Fibroblast of skin of abdomen (primary cell): ENCODE data around the gene CCDC85C.

Experiments
- DNase-seq: peaks from one replicate; pipeline ENCODE4 v3.0.0-alpha.2; 2013

CCDC85C gene

GRCh38 chr14:99552572-99553216 lies 51.3 kb downstream of the CCDC85C start:
- no peak for DNase-seq

DNA sequence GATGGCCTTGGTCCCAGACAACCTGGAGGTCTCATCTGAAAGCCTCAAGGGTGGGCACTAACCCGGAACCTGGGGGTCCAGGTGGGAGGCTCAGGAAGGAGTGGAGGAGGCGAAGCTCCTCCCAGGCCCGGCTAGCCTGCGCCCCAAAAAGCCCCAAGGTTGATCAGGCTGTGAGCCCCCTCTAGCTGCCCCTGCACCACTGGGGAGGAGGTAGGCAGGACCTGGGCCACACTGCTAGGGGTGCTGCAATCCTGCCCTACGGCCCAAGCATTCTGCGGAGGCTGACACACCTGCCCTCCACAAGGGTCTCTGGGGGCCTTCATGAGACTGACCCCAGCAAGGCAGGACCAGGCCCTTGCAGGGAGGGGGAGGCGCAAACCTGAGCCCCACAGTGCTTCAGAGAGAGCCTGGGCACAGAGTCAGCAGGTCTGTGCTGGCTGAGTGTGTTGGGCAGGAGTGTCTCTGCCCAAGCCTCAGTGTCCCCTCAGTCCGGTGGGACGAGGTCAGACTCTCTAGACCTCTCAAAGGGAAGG lies 51.9 kb downstream of the CCDC85C start:
- DNase-seq: no peak

GRCh38 chr14:99551034-99551922 lies 52.7 kb downstream of the CCDC85C start:
- DNase-seq: no peak

DNA sequence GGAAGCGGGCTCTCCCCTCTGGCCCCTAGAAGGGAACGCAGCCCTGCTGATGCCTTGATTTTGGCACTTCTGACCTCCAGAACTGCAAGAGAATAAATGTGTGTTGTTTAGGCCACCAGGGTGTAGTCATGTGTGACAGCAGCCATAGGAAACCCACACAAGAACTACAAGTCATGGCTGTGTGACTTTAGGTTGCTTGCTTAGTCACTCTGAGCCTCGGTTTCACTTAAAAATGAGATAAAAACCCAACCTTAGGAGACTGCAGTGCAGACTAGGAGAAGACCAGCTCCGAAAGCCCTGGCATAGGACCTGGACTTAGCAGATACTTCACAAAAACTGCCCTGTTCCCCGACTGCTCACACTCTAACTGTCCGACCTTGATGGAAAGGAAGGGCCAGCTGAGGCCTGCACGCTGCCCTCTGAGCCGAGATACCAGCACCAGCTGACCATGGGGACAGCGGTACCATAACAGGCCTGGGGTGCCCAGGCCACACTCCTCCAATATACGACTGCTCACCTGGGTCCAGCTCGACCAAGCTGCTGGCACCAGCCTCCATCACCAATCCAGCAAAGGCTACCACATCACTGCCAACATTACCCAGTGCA lies 53.5 kb downstream of the CCDC85C start:
- DNase-seq: no peak

DNA sequence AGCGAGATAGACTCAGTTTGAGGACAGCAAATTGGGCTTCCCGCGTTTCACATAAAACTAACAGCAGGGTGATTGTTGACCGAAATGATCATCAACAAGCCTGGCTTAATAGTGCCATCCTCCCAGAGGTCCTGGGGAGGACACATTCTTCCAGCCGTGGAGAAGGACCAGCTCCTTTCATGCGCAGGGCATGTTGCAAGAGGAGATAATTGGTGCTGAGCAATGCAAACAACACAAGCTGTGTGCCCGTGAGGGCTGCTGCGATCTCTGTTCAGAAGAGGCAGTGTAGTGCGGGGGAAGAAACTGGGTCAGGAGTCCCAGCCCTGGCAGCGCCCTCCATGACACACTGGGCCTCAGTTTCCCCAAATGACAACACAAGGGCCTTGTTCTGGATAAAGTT lies 54.3 kb downstream of the CCDC85C start:
- DNase-seq: no peak

DNA sequence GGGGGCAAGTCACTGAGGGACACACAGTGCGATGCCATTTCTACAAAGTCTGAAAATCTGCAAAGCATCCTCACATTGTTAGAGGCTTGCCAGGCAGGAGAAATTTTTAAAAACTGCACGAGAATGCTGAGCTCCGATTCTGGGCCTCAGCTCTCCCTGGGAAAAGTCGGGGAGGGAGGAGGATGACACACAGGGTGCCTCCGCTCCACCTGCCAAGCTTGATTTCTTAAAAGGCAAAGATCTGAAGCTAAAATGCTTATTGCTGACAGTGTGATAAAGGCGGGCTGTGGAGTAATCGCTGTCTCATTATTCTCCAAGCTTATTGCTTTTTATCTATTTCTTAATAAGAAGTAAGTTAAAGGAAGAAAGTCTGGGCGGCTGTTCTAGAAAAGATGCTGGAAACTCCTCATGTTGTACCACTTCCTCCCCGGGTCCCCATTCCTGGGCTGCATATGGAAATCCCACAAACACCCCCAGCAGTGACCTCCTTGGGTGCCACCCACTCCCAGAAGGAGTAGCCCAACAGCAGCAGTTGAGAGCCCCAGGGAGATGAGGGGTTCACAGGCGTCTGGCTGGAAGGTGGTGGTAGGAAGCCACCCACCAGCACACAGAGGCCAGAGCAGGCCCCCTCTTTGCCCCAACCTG lies 55.0 kb downstream of the CCDC85C start:
- DNase-seq: no peak

DNA sequence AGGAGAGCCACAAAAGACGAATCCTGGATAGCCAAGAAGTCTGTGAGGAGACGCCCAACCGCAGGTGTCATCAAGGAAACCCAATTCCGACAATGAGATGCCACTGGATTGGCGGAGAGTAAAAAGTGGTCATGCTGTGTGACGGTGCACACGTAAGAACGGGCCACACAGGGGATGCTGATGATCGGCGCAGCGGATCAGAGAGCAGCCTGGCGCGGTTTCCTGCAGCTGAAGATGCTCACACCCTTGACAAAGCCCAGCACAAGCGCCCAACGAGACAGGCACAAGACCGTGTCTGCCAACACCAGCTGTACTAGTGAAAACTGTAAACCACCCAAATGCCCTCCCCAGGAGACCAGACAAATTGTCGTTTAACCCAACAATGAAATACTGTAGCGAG lies 55.8 kb downstream of the CCDC85C start:
- DNase-seq: no peak

DNA sequence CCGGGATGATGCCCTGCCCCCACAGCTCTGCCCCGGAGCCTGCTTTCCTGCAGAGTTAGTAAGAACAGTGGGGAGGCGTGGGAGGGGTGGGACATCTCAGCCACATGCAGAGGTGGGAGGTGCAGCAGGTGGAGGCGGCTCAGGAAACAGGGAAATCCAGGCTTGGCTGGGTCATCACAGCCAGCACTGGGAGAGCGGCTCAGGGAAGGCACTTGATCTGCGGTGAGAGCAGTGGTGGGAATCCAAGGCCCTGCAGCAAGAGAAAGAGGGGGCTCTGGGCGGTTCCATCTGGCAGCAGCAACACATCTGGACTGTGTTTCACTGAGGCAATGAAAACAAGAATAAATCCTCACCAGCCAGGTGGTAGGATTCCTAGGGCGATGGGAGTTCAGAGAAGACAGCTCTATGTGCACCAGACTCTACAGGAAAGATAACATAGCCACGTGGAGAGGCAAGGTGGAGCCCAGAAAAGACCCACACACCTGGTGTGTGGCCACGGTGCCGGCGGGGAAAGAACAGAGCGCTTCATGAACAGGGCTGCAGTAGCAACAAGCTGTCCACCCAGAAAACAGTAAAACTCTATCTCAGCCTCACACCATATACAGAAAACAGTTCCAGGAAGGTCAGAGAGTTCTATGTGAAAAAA lies 57.6 kb downstream of the CCDC85C start:
- DNase-seq: no peak

DNA sequence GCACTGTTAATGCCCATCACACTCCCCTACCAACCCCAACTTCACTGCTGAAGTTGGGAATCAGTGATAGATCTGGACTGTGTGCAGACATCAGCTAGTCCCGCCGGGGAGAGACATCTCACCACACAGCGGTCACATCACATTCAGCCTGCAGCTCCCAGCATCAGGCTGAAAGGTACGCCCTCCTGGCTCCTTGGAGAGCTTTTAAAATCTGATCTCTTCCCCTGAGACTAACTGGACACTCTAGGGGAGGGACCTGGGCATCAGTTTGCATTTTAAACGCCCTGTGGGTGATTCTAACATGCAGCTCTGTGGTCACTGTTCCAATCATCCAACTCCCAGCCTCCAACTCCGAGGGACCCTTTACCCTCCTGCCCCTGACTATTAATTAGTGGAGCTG lies 58.4 kb downstream of the CCDC85C start:
- DNase-seq: no peak

- no peak for DNase-seq
Measured at GRCh38 chr14:99544991-99545390, 59.0 kb downstream of the CCDC85C start.

DNA sequence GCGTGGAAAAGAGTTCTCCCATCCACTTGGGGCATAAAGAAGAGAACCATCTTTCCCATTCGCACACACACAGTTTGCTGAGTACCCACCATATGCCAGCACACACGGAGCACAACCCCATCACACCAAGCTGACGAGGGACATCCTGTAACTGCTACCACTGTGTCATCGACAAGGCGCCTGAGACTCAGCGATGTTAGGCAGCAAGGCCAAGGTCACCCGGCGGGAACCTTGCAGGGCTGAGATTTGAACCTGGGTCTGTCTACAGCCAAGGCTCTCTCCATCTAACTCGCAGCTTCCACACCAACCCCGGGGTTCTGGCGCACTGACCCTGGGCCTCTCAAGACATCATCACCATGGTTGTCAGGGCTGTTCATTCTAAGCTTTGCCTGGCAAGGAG lies 60.0 kb downstream of the CCDC85C start:
- no peak for DNase-seq

- no peak for DNase-seq
Measured at GRCh38 chr14:99543370-99543769, 60.6 kb downstream of the CCDC85C start.

DNA sequence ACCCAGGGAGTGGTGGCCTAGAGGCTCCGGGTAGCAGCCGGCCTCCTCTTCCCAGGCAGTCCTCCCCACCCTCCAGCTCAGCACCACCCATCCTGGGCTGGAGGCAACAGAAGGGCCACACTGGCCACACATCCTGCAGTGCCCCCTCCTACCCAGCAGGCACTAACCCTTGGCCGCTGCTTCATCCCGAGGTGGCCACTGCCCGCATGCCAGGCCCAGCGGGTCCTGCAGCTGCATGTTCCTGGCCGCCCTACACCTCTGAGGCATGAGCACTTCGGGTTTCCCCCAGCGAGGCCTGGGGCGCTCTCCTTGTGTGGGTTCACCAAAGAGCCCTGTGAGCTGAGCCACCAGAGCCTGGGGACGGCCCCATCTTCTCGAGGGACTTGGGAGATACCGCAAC lies 61.4 kb downstream of the CCDC85C start:
- no peak for DNase-seq

DNA sequence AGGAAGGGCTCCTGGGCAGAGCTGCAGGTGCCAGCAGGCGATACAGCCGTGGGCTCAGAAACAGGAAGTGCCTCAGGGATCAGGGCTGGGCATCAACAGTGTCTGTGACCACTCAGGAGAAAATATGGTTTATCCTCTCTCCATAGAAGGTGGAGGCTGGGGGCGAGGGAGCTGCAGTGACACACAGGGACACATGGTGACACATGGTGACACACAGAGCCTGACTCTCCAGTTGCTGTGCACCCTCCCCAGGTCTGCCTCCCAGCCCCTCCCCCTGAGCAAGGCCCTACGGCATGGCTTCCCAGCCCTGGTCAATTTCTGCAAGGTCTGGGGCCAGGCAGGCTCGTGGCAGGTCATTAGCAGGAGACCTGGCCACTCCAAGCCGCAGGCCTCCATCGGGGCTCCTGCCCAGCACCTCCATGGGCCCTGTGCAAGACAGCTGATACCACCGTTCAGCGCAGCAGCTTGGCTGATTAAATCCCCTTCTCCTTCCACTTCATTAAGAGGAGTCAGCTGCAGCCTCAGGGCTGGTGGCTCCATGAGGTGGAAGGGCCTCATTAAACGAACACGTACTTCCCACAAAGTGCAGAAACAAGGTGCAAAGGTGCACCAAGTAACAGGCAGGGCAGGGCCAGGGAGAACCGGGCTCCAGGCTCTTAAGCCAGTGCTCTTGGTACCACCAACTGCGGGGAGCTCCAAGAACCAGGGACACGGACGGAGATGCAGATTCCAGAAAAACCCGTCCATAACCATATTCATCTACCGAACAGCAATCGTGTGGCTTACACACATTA lies 62.1 kb downstream of the CCDC85C start:
- no peak for DNase-seq

DNA sequence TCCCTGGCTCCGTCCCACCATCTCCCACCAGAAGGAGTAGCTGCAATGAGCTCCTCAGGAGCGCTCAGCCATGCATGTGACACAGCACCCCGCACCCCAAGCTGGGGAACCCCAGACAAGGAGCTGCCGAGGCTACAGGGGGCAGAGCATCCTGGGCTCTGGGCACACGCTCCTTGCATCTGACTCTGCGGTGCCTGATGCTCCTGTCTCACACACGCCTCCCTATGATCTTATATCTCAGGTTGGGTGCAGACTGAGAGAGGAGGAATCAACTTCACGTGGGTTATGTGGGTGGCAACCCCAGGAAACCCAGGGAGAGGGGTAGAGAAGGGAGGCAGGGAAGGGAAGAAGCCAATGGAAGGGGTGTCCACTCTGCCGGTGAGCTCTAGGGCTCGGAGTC lies 62.8 kb downstream of the CCDC85C start:
- DNase-seq: no peak

DNA sequence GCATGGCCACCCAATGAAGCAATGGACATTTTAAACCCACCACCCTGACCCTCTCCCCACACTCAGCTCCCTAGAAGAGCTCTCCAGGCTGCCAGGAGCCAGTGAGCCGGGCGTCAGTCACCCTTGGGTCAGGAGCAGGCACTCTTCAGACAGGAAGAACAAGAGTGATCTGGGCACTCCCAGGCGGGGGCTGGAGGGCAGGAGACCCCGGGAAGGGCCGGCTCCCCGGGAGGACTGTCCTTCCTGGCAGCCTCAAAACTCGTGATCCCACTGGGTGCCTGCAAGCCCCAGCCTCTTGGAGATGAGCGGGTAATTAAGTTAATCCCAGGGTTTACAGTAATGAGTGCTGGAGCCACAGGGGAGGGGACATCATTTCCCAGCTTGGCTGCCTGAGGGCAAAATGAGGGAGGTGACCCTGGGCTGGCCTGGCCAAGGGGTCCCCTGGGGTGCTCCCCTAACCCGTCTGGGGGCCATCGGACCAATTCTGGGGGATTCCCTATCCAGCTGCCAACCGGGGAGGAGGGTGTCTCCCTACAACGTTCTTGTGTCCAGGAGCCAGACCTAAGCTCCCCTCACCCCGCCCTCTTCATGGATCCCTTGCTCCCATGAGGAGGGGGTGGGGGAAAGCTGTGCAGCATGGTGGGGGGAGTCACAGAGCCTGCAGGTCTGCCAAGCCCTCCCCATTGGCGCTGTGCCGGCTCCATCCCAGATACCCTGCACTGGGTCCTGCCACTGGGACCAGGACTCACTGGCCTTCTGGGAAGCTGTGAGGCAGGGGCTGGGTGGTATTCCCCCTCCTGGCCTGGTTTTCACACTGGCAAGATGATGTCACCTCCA lies 63.6 kb downstream of the CCDC85C start:
- DNase-seq: no peak

GRCh38 chr14:99539491-99539890 lies 64.5 kb downstream of the CCDC85C start:
- no peak for DNase-seq

DNA sequence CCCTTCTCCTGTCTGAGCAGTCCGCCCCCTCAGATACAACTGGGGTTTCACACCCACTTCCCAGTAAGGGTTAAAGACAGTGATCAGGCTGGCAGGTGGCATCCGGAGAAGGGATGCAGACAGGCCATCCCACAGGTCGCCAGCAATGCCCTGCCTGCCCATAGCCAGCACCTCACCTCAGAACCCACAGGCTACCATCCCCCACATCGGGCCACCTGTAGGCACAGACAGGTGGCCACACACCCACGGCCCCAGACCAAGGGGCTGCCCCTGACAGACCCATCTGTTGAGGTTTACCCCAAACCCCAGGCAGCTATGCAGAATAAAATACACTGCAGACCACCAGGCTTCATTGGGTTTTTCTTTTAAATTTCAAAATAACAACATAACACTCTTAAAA lies 65.3 kb downstream of the CCDC85C start:
- no peak for DNase-seq

DNA sequence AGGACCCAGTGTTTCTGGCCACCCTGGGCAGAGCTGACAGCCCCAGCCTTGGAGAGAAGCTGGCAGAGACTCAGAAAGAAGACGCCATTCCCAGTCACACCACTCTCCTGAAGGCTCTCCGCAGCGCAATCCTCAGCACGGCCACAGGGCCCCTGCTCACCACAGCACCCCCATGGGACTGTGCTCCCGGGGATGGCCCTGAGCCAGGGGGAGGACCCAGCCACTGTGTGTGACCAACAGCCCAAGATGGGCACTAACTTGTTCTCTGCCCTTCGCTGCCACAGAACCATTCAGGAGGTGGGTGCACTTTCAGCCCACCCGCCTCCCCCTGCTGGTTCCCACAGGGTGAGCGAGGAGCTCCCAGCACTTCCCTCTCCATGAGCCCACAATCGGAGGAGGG lies 65.7 kb downstream of the CCDC85C start:
- DNase-seq: peak; percentile 28

- DNase-seq: peak; percentile 89
Measured at GRCh38 chr14:99537399-99537798, 66.6 kb downstream of the CCDC85C start.
